ENCODE measurements around the gene LMTK3. TPM values are rescaled to one million over a fixed set of nuclear protein-coding genes. Genes with fewer than 3 reads are reported as not detected.

LMTK3 gene
- total and polyA plus RNA-seq, 2 experiments from 2014 or later: 1.6 to 11.8 TPM

DNA sequence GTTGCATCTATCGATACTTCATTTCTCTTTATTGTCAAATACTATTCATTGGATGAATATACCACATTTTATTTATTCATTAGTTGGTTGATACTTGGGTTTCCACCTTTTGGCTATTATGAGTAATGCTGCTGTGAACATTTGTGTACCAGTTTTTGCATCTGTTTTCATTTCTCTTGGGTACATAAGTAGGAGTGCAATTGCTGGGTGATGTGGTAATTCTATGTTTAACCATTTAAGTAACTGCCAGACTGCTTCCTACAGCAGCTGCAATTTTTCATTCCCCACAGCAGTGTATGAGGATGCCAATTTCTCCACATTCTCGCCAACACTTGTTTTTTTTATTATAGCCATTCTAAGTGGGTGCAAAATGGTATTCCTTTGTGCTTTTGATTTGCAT is 53.6 kb downstream of the LMTK3 start (continued):
- TF ChIP-seq, protein P1, sequence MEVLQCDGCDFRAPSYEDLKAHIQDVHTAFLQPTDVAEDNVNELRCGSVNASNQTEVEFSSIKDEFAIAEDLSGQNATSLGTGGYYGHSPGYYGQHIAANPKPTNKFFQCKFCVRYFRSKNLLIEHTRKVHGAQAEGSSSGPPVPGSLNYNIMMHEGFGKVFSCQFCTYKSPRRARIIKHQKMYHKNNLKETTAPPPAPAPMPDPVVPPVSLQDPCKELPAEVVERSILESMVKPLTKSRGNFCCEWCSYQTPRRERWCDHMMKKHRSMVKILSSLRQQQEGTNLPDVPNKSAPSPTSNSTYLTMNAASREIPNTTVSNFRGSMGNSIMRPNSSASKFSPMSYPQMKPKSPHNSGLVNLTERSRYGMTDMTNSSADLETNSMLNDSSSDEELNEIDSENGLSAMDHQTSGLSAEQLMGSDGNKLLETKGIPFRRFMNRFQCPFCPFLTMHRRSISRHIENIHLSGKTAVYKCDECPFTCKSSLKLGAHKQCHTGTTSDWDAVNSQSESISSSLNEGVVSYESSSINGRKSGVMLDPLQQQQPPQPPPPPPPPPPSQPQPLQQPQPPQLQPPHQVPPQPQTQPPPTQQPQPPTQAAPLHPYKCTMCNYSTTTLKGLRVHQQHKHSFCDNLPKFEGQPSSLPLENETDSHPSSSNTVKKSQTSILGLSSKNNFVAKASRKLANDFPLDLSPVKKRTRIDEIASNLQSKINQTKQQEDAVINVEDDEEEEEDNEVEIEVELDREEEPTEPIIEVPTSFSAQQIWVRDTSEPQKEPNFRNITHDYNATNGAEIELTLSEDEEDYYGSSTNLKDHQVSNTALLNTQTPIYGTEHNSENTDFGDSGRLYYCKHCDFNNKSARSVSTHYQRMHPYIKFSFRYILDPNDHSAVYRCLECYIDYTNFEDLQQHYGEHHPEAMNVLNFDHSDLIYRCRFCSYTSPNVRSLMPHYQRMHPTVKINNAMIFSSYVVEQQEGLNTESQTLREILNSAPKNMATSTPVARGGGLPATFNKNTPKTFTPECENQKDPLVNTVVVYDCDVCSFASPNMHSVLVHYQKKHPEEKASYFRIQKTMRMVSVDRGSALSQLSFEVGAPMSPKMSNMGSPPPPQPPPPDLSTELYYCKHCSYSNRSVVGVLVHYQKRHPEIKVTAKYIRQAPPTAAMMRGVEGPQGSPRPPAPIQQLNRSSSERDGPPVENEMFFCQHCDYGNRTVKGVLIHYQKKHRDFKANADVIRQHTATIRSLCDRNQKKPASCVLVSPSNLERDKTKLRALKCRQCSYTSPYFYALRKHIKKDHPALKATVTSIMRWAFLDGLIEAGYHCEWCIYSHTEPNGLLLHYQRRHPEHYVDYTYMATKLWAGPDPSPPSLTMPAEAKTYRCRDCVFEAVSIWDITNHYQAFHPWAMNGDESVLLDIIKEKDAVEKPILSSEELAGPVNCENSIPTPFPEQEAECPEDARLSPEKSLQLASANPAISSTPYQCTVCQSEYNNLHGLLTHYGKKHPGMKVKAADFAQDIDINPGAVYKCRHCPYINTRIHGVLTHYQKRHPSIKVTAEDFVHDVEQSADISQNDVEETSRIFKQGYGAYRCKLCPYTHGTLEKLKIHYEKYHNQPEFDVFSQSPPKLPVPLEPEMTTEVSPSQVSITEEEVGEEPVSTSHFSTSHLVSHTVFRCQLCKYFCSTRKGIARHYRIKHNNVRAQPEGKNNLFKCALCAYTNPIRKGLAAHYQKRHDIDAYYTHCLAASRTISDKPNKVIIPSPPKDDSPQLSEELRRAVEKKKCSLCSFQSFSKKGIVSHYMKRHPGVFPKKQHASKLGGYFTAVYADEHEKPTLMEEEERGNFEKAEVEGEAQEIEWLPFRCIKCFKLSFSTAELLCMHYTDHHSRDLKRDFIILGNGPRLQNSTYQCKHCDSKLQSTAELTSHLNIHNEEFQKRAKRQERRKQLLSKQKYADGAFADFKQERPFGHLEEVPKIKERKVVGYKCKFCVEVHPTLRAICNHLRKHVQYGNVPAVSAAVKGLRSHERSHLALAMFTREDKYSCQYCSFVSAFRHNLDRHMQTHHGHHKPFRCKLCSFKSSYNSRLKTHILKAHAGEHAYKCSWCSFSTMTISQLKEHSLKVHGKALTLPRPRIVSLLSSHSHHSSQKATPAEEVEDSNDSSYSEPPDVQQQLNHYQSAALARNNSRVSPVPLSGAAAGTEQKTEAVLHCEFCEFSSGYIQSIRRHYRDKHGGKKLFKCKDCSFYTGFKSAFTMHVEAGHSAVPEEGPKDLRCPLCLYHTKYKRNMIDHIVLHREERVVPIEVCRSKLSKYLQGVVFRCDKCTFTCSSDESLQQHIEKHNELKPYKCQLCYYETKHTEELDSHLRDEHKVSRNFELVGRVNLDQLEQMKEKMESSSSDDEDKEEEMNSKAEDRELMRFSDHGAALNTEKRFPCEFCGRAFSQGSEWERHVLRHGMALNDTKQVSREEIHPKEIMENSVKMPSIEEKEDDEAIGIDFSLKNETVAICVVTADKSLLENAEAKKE (CRISPR knock-in tag; IDR thresholded peaks at IDR 0.05): no peak
- no peak for TF ChIP-seq NANOG (IDR thresholded peaks at IDR 0.05; ENCODE audit: borderline replicate concordance)
- TF ChIP-seq, protein P2, sequence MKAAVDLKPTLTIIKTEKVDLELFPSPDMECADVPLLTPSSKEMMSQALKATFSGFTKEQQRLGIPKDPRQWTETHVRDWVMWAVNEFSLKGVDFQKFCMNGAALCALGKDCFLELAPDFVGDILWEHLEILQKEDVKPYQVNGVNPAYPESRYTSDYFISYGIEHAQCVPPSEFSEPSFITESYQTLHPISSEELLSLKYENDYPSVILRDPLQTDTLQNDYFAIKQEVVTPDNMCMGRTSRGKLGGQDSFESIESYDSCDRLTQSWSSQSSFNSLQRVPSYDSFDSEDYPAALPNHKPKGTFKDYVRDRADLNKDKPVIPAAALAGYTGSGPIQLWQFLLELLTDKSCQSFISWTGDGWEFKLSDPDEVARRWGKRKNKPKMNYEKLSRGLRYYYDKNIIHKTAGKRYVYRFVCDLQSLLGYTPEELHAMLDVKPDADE (IDR thresholded peaks at IDR 0.05): no peak
- no peak for TF ChIP-seq CREB1 (CRISPR knock-in tag; IDR thresholded peaks at IDR 0.05; ENCODE audit: low read depth)
- TF ChIP-seq EZH2phosphoT487 (IDR thresholded peaks at IDR 0.05; ENCODE audit: unreplicated experiment): no peak
- no peak for TF ChIP-seq STAT1 (IDR thresholded peaks at IDR 0.05; ENCODE audit: unreplicated experiment)
- no peak for TF ChIP-seq JUNB (IDR thresholded peaks at IDR 0.05; ENCODE audit: unreplicated experiment)

DNA sequence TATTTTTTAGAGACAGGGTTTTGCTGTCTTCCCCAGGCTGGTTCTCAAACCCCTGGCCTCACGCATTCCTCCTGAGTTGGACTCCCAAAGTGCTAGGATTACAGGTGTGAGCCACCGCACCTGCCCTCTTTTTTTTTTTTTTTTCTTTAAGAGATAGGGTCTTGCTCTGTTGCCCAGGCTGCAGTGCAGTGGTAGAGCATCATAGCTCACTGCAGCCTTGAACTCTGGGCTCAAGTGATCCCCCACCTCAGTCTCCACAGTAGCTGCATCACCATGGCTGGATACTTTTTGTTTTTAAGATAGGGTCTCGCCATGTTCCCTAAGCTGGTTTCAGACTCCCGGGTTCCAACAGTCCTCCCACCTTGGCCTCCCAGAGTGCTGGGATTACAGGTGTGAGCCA is 54.8 kb downstream of the LMTK3 start:
- Histone ChIP-seq H3K27me3 (ENCODE audit: insufficient read depth) (no peaks in the 10 kb centered on the region), H3K36me3 (ENCODE audit: insufficient read depth) (peaks cover 9% of the 10 kb centered on the region), H3K27ac (ENCODE audit: low read depth) (no peak overlapping the region), H3K4me1 (ENCODE audit: insufficient read depth) (peaks cover 3% of the 10 kb centered on the region; the same call in 1 of the 2 replicates), H3K4me2 (no peak overlapping the region), H4K20me1 (replicated peaks; ENCODE audit: insufficient read depth) (peaks cover 6% of the 10 kb centered on the region), H3K4me3 (no peak overlapping the region), H3K9me2 (ENCODE audit: insufficient read depth) (no peaks in the 10 kb centered on the region), H2AFZ (no peak overlapping the region), H3K79me2 (replicated peaks; ENCODE audit: insufficient read depth) (no peaks in the 10 kb centered on the region), H3F3A (replicated peaks; ENCODE audit: low read depth) (peaks cover 2% of the 10 kb centered on the region)
- DNase-seq (ENCODE audit: low spot score) (no peak), ATAC-seq (no peak)
- Mint-ChIP-seq H3K4me3 (no peak overlapping the region), H3K36me3 (ENCODE audit: low read depth) (peaks cover 49% of the 10 kb centered on the region), H3K27ac (no peak overlapping the region), H3K9me3 (no peaks in the 10 kb centered on the region; the same call in 2 of the 3 replicates), H3K4me1 (no peaks in the 10 kb centered on the region; the same call in 2 of the 3 replicates), H3K27me3 (ENCODE audit: insufficient read depth, low read depth, poor library complexity) (no peaks in the 10 kb centered on the region)
- no peak for TF ChIP-seq ZNF114 (CRISPR knock-in tag; IDR thresholded peaks at IDR 0.05)
- TF ChIP-seq, protein P2 (IDR thresholded peaks at IDR 0.05): no peak
- TF ChIP-seq STAT1 (IDR thresholded peaks at IDR 0.05; ENCODE audit: unreplicated experiment): no peak

Data from GM23338 (cell line).